ENCODE measurements around the gene CCNH.

CCNH gene

DNA sequence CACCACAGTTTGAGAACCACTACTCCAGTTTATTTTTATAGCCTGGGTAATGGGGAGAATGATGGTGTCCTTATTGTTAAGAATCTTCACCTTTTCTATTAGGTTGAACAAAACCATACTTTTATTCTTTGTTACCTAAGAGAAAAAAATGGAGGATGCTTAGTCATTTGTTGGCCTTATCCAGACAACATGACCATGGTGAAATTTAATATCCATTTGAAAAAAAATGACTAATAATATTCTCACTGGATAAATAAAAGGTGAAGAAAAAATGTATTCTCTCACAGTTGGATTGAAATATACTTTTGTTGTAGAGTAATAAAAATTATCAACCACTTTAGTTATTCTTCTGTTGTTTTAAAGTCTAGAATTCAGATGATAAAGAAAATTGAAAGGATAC is 5.8 kb upstream of the CCNH start:
- no peak for DNase-seq (ENCODE audit: low read depth)
- no peak overlapping the region for H3K4me3 ChIP-seq (replicated peaks; ENCODE audit: low read depth, low read length)
- TF ChIP-seq, protein P1, sequence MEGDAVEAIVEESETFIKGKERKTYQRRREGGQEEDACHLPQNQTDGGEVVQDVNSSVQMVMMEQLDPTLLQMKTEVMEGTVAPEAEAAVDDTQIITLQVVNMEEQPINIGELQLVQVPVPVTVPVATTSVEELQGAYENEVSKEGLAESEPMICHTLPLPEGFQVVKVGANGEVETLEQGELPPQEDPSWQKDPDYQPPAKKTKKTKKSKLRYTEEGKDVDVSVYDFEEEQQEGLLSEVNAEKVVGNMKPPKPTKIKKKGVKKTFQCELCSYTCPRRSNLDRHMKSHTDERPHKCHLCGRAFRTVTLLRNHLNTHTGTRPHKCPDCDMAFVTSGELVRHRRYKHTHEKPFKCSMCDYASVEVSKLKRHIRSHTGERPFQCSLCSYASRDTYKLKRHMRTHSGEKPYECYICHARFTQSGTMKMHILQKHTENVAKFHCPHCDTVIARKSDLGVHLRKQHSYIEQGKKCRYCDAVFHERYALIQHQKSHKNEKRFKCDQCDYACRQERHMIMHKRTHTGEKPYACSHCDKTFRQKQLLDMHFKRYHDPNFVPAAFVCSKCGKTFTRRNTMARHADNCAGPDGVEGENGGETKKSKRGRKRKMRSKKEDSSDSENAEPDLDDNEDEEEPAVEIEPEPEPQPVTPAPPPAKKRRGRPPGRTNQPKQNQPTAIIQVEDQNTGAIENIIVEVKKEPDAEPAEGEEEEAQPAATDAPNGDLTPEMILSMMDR (IDR thresholded peaks at IDR 0.05; ENCODE audit: low read length, missing control alignments) = no peak

DNA sequence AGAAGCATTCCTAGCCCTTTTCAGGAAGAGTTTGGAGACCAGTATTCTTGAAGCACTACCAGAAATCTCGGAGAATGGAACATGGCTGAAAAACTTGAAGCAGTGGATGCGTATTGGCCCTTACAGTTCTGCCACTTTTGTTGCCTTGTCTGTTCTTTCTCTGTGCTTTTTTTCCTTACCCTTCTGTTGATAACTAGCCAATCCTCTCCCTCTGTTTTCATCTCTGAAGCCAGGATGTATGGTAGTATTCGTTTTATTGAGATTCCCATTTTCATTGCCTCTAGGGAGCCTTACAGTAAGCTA is 564 bp upstream of the CCNH start:
- TF ChIP-seq, protein P1 (IDR thresholded peaks at IDR 0.05; ENCODE audit: low read length, missing control alignments) = no peak
- peak overlapping the region; percentile 91 for H3K4me3 ChIP-seq (replicated peaks; ENCODE audit: low read depth, low read length)
- DNase-seq (ENCODE audit: low read depth) = no peak

DNA sequence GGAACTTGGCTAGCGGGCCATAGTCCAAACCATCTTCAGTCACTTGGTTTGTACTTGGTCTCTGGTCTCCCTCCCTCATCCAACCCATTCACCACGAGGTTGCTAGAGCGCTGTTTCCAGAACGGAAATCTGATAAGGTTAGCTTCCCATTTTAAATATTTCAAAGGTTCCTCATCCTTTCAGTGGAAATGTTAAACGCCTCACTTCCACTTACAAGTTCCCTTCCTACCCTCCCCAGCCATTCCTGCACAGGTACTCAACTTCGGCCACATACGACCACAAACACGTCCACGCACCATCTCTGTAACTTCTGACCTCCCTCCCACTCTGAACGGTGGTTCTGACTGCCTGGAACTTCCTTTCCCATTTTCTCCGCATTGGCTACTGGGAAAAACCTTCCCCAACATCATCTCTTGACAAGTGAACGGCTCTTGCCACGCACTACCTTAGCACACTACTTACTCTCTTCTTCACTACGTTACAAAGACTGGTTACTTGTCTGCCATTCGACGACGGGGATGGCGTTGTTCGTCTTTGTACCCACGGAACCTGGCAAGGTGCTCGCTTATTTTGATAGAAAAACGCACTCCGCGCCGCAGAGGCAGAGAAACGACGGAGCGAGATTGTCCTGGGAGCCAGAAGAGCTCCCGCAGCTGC is 629 bp downstream of the CCNH start:
- TF ChIP-seq, protein P1 (IDR thresholded peaks at IDR 0.05; ENCODE audit: low read length, missing control alignments) = no peak
- peak; percentile 60 for DNase-seq (ENCODE audit: low read depth)
- peak overlapping the region; percentile 91 for H3K4me3 ChIP-seq (replicated peaks; ENCODE audit: low read depth, low read length)

DNA sequence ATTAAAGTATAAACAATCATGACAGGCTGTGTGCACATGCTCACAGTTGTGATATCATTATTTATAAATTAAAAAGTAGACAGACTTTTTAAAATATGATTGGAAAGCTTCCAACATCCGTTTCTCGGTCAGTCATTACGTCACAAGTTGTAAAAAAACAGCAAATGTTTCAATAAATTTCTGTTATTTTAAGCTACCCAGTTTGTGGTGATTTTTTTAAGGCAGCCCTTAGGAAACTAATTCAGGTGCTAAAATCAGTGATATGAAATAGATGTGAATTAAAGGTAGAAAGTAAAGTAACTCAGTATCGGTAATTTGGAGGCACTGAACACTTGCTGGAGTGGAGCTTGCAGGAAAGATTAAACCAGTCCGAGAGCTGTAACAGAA is 1.2 kb downstream of the CCNH start:
- peak; percentile 35 for DNase-seq (ENCODE audit: low read depth)
- peak overlapping the region; percentile 91 for H3K4me3 ChIP-seq (replicated peaks; ENCODE audit: low read depth, low read length)
- TF ChIP-seq, protein P1 (IDR thresholded peaks at IDR 0.05; ENCODE audit: low read length, missing control alignments) = no peak

DNA sequence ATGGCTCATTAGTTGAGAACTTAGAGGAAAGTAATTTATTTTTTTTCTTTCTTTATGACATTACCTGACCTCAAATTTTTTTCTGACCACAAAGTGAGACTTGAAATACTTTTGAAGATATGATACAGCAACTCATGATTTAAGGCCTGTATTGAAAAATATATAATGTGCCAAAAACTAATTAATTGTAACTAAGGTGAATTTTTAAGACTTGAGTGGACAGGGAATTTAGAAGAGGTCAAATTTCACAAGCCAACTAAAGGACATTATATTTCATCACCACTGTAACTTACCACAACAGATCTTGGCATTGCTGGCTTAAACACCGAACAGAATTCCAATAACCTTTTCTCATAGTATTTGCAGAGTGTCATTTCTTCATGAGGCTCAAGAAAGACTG is 1.8 kb downstream of the CCNH start:
- H3K4me3 ChIP-seq (replicated peaks; ENCODE audit: low read depth, low read length) = peak overlapping the region; percentile 91
- DNase-seq (ENCODE audit: low read depth) = peak; percentile 74
- TF ChIP-seq, protein P1 (IDR thresholded peaks at IDR 0.05; ENCODE audit: low read length, missing control alignments) = no peak

DNA sequence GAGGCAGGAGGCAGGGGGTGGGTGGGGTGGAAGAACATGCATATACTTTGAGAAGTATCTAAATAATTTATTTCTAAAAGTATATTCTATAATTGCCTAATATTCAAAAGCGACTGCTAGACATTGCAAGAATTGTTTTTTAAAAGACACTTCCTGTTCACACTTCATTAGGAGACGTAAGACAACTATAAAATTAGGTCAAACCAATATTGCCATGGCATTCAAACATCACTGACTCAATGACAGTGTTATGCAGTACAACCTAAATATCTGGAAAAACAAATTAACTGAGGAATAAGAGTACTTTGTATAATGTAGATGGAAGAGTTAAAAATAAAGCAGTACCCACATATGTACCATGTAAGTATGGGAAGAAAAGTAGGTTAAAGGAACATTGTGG is 4.5 kb downstream of the CCNH start:
- TF ChIP-seq, protein P1 (IDR thresholded peaks at IDR 0.05; ENCODE audit: low read length, missing control alignments) = no peak
- no peak for DNase-seq (ENCODE audit: low read depth)
- no peak overlapping the region for H3K4me3 ChIP-seq (replicated peaks; ENCODE audit: low read depth, low read length)

DNA sequence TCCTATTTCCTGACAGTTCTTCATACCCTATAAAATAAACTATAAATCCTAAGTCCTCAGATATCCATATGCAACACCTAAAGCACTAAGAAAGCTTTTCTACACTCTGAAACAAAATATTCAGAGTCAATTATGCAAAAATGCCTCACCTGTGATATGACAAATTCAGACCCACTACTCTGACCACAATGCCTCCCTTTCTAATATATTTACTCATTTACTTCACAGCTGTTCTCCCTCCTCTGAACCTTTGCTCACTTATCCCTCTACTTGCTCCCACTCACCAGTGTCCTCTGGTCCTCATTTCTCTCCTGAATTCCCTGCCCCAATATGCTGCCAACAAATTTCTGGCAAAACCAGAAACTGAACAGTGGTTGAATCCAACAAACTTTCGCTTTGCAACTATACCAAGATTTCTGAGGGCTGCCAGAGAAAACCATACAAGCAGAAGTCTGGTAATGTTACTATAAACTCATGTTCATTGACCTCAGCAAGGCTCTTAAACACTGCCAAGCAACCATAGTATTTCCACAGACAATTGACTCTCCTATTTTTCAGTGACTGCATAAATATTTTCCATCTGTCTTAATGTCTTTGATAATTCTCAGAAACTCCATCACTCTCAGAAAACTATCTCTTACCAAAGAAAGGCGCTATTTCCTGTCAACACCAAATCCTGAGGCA is 7.1 kb downstream of the CCNH start:
- no peak for DNase-seq (ENCODE audit: low read depth)
- H3K4me3 ChIP-seq (replicated peaks; ENCODE audit: low read depth, low read length) = no peak overlapping the region

More for the DNA sequence above, 7.1 kb downstream of the CCNH start:
- TF ChIP-seq, protein P1 (IDR thresholded peaks at IDR 0.05; ENCODE audit: low read length, missing control alignments) = no peak

Data from fibroblast of pulmonary artery (primary cell).